ENCODE results near the gene PDE6B.

Gene PDE6B

DNA sequence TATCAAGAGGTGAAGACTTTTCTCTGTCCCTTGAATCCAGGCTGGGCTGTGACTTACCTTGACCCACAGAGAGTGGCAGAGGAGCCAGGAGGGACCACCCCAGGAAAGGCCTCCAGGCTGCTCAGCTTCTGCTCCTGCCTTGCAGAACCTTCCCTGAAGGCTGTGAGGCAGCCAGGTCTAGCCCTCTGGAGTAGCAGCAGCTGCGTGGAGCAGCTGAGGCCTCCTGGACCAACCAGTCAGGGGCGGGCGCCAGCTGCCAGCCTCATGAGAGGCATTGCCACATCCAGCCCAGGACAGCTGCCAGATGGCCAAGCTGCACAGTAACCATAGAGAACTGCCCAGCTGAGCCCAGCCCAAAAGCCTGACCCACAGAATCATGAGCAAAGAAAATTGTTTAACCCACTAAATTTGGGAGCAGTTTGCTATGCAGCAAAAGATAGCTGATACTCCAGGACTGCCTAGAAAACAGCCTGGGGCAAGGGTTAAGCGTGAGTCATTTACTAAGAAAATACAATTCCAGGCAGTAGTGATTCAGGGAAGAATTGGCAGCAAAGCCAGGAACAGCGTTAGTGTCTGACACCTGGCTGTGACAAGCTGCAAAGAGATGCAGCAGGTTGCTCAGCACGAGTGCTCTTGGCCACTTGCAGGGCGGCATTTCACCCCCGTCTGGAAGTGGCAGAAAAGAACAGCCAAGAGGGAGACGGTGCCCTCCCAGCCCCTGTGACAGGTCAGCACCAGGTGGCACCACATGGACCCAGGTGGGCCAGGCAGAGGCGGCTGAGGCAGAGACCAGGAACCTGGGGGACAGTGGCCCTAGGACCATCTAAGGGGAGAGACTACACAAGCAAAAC, 14.7 kb upstream of the PDE6B start:
- TF ChIP-seq CTCF (IDR thresholded peaks at IDR 0.05; ENCODE audit: low read length, missing control alignments) = no peak
- H3K4me3 ChIP-seq (replicated peaks; ENCODE audit: low read depth, low read length) = no peak overlapping the region
- peak; percentile 41 for DNase-seq (ENCODE audit: low read depth)

DNA sequence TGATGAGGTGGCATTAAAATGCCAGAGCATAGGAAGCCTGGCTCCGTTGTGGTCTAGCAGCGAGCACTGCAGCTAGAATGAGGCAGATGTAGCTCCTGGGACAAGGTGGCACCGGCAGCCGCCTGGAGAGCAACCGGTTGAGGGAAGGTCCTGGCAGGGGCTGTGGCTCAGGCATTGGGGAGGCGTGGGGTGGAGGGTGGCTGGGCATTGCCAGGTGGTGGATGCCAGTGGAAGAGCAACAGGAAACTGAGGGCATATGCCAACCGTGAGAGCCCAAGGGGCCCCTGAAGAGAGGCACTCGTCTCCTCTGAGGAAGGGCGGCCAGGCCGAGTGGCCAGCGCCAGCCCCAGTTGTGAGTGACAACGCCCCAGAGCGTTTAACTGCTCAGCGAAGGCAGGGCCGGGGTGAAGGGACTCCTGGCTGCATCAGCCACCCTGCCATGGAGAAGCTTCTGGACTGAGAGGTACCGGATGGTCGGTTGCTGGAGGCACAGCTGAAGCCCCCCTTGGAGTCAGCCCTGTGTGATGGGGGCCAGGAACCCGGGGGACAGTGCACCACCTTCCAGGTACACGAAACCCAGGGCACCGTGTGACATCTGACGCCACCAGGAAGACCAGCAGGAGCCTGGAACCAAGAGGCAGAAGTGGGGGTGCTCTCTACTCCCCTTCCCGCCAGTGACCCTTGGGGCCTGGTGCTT, 13.2 kb upstream of the PDE6B start:
- no peak for DNase-seq (ENCODE audit: low read depth)
- no peak overlapping the region for H3K4me3 ChIP-seq (replicated peaks; ENCODE audit: low read depth, low read length)
- no peak for TF ChIP-seq CTCF (IDR thresholded peaks at IDR 0.05; ENCODE audit: low read length, missing control alignments)

DNA sequence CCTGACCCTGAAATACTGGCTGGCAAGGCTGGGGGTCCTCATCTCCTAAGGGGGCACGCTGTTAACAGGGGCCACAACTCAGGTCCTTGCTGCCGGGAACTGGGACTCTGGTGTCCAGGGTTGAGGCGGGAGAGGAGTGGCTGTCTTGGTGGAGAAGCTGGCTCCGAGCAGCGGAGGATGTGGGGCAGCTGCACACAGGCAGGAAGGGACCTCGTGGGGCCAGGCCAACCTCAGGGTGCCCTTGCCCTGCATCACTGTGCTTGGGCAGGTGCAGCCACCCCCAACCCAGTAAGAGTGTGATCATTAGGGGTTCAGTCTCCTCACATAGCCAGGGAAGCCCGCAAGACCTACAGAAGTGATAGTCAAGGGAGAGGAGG, 12.6 kb upstream of the PDE6B start:
- no peak for DNase-seq (ENCODE audit: low read depth)
- no peak for TF ChIP-seq CTCF (IDR thresholded peaks at IDR 0.05; ENCODE audit: low read length, missing control alignments)
- H3K4me3 ChIP-seq (replicated peaks; ENCODE audit: low read depth, low read length) = no peak overlapping the region

DNA sequence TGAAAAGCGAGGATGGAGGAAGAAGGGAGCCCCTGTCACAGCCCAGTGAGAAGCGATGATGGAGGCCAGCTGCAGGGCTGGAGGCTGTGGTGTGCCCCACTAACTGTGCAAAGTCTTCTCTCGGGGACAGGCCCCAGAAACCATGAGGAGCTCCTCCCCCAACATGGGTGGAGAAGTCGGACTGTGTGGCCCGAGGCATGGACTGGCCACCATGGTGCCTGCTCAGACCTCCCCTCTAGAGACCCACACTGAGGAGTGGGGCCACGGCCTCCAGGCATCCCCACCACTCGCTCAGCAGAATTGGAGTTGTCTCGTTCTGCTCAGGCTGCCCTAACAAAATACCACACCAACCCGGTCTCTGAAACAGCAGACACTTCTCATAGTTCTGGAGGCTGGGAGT, 12.2 kb upstream of the PDE6B start:
- no peak overlapping the region for H3K4me3 ChIP-seq (replicated peaks; ENCODE audit: low read depth, low read length)
- no peak for TF ChIP-seq CTCF (IDR thresholded peaks at IDR 0.05; ENCODE audit: low read length, missing control alignments)
- no peak for DNase-seq (ENCODE audit: low read depth)

DNA sequence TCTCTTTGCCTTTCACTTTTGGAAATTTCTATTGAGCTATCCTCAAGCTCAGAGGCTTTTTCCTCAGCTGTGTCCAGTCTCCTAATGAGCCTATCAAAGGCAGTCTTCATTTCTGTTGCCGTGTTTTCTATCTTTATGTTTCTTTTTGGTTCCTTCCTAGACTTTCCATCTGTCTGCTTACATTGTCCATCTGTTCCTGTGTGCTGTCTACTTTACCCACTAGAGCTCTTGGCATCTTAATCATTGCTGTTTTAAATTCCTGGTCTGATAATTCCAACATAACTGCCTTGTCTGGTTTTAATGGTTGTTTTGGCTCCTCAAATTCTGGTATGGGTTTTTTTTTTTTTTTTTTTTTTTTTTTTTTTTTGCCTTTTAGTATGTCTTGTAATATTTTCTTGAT, 9.3 kb upstream of the PDE6B start:
- DNase-seq (ENCODE audit: low read depth) = no peak
- TF ChIP-seq CTCF (IDR thresholded peaks at IDR 0.05; ENCODE audit: low read length, missing control alignments) = no peak
- H3K4me3 ChIP-seq (replicated peaks; ENCODE audit: low read depth, low read length) = no peak overlapping the region

GRCh38 chr4:616911-617643, 8.3 kb upstream of the PDE6B start:
- TF ChIP-seq CTCF (IDR thresholded peaks at IDR 0.05; ENCODE audit: low read length, missing control alignments) = no peak
- no peak for DNase-seq (ENCODE audit: low read depth)
- H3K4me3 ChIP-seq (replicated peaks; ENCODE audit: low read depth, low read length) = no peak overlapping the region

Measured in fibroblast of pulmonary artery (primary cell).